Thyroid gland (tissue), 4 donors: ENCODE data around the gene KCNJ10.

Source experiments
- CTCF ChIP-seq, 6 experiments: fragments of 200-600 bp in 3 of 6; fragments of 450-650 bp in 3 of 6; sonication (generic) in 3 of 6; IDR thresholded peaks; one replicate each; pipeline ENCODE4 v1.5.1; 2016 to 2019; ENCODE audit warnings: antibody characterized with exemption in 6 of 6, mild to moderate bottlenecking in 2 of 6, inconsistent platforms in 1 of 6, moderate library complexity in 1 of 6
- POLR2A ChIP-seq, 2 donors: fragments of 450-650 bp; IDR thresholded peaks; one replicate each; pipeline ENCODE4 v1.6.1; 2017; ENCODE audit warnings: antibody characterized with exemption in 2 of 2, mild to moderate bottlenecking in 2 of 2, moderate library complexity in 1 of 2

DNA sequence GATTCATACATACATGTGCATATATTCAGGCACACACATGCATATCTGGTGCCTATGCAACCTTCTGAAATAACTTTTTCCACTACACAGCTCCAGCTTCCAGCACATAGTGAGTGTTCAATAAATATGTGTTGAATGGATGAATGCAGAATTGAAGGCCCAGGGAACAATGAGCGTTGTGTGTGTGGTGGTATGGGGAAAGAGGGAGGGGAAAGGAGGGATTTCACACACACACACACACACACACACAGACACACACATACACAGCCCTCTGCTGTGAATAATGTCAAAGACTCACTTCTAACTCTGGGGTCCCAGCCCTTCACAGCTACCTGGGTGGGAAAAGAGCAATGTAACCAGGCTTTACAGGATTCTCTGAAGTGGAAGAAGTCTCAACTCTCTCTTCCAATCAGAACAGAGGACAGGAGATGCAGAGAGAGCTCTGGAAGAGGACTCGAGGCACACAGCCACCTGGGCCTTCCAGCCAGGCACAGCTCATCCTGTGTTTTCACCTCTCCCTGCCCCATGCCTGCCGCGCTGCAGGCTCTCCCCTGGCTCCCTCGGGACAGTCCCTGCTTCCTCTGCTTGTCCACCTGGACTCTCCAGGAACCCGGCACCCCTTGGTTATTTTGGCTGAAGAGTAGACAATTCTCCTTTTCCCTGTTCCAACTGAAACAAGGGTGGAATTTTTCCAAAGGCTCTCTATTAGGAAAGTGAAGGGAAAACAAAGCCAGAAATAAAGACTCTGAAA lies 33.9 kb upstream of the KCNJ10 start:
- TF ChIP-seq CTCF (IDR thresholded peaks at IDR 0.05): no peak
- no peak for TF ChIP-seq POLR2A (IDR thresholded peaks at IDR 0.05)
